Spleen (tissue), 7 donors: Measurements from ENCODE around the gene GOPC.

Experiments used
- CTCF ChIP-seq, 11 experiments: fragments of 200-600 bp in 7 of 11; fragments of 450-650 bp in 4 of 11; sonication (generic) in 4 of 11; IDR thresholded peaks in 8 of 11; conservative IDR thresholded peaks in 3 of 11; 1 replicate in 7 of 11; 2 replicates in 4 of 11; pipeline versions ENCODE4 v1.4.0 to v1.8.0; 2016 to 2021; ENCODE audit warnings: antibody characterized with exemption in 11 of 11, inconsistent platforms in 4 of 11, mild to moderate bottlenecking in 1 of 11
- POLR2A ChIP-seq, 3 donors: fragments of 450-650 bp; IDR thresholded peaks; one replicate each; pipeline ENCODE4 v1.5.1; 2017; ENCODE audit warnings: antibody characterized with exemption in 3 of 3, mild to moderate bottlenecking in 1 of 3
- donor health status: DM: no; HTN: no; CAD: no; lungs with moderate emphysema.
- donor health status: DM: no; HTN: no; CAD: no.
- donor health status: DM: no; HTN: no; CAD: no.

GRCh38 chr6:117600008-117600743 lies 2.1 kb downstream of the GOPC start:
- TF ChIP-seq CTCF (IDR thresholded peaks at IDR 0.05 in 8 of 11, conservative IDR thresholded peaks at IDR 0.05 in 3 of 11) (no peak), POLR2A (IDR thresholded peaks at IDR 0.05) (no peak)
